Keratinocyte (primary cell): ENCODE results near the gene VASN. TPM values are rescaled to one million over a fixed set of nuclear protein-coding genes. Genes with fewer than 3 reads are reported as not detected.

ENCODE experiments used
- DNase-seq: peaks from one replicate; pipeline ENCODE4 v3.0.0-alpha.2; 2011; ENCODE audit warnings: low read depth, missing footprints, low spot score
- FAIRE-seq: peaks from 2 replicates; lab custom pipeline; 2011; peaks lifted over from hg19 to GRCh38; lab: Jason Lieb, UNC
- H2AFZ ChIP-seq: 2 replicates; pipeline ENCODE4 v1.6.0; 2012; ENCODE audit warnings: low read length, control low read depth, inconsistent platforms; ENCODE audit not compliant: control insufficient read depth
- H3K27ac ChIP-seq: 2 replicates; pipeline ENCODE4 v1.5.1; 2011; ENCODE audit warnings: low read length; ENCODE audit not compliant: control insufficient read depth, insufficient read depth
- H3K27me3 ChIP-seq: 3 replicates; pipeline ENCODE4 v1.6.0; 2011; ENCODE audit warnings: low read length; ENCODE audit not compliant: control insufficient read depth, insufficient read depth; ENCODE audit errors: extremely low read depth
- H3K36me3 ChIP-seq, 2 experiments: 2 replicates in 1 of 2; 3 replicates in 1 of 2; pipeline ENCODE4 v1.5.1; 2011; ENCODE audit warnings: low read length in 2 of 2, mild to moderate bottlenecking in 1 of 2; ENCODE audit not compliant: control insufficient read depth in 2 of 2, insufficient read depth in 2 of 2; ENCODE audit errors: extremely low read depth in 1 of 2
- H3K4me1 ChIP-seq: 3 replicates; pipeline ENCODE4 v1.5.1; 2011; ENCODE audit warnings: low read length; ENCODE audit not compliant: control insufficient read depth, insufficient read depth; ENCODE audit errors: extremely low read depth
- H3K4me2 ChIP-seq: 3 replicates; pipeline ENCODE4 v1.6.0; 2011; ENCODE audit warnings: low read depth, low read length; ENCODE audit not compliant: control insufficient read depth, insufficient read depth; ENCODE audit errors: extremely low read depth
- H3K4me3 ChIP-seq, 3 experiments: fragments of 200-600 bp in 1 of 3; sonication (generic) in 1 of 3; 2 replicates in 2 of 3; 3 replicates in 1 of 3; pipeline ENCODE4 v1.5.1; 2011 to 2016; ENCODE audit warnings: low read length in 3 of 3, mild to moderate bottlenecking in 3 of 3, control low read depth in 2 of 3, inconsistent platforms in 1 of 3, low read depth in 1 of 3, mixed read lengths in 1 of 3, mixed run types in 1 of 3, moderate library complexity in 1 of 3; ENCODE audit not compliant: control insufficient read depth in 2 of 3, insufficient read depth in 2 of 3; ENCODE audit errors: extremely low read depth in 1 of 3
- H3K79me2 ChIP-seq: 2 replicates; pipeline ENCODE4 v1.6.0; 2012; ENCODE audit warnings: low read length; ENCODE audit not compliant: control insufficient read depth, insufficient read depth
- H3K9ac ChIP-seq: 3 replicates; pipeline ENCODE4 v1.6.0; 2011; ENCODE audit warnings: low read length; ENCODE audit not compliant: control insufficient read depth, insufficient read depth; ENCODE audit errors: extremely low read depth
- H3K9me1 ChIP-seq: 3 replicates; pipeline ENCODE4 v1.6.0; 2011; ENCODE audit warnings: low read length; ENCODE audit not compliant: control insufficient read depth, insufficient read depth; ENCODE audit errors: extremely low read depth
- H3K9me3 ChIP-seq: 2 replicates; pipeline ENCODE4 v1.5.1; 2012; ENCODE audit warnings: low read depth, low read length; ENCODE audit not compliant: control insufficient read depth
- H4K20me1 ChIP-seq: 3 replicates; pipeline ENCODE4 v1.6.0; 2011; ENCODE audit warnings: low read length; ENCODE audit not compliant: control insufficient read depth, insufficient read depth; ENCODE audit errors: extremely low read depth
- CTCF ChIP-seq, 3 experiments: IDR thresholded peaks in 1 of 3; conservative IDR thresholded peaks in 1 of 3; optimal IDR thresholded peaks in 1 of 3; 2 replicates in 2 of 3; 3 replicates in 1 of 3; pipeline versions ENCODE3 to v1.5.1; 2011; ENCODE audit warnings: low read length in 3 of 3, mild to moderate bottlenecking in 3 of 3, moderate library complexity in 2 of 3, control low read depth in 1 of 3, inconsistent platforms in 1 of 3; ENCODE audit not compliant: insufficient read depth in 2 of 3; ENCODE audit errors: extremely low read depth in 1 of 3
- EZH2 ChIP-seq: IDR thresholded peaks from one replicate; pipeline ENCODE4 v1.6.1; 2012; ENCODE audit warnings: inconsistent platforms, mild to moderate bottlenecking, low read length, moderate library complexity
- dilution Hi-C: fragments of 300-500 bp; cut with MboI; formaldehyde crosslinking; loops from one replicate; pipeline ENCODE4 v1.7.0; 2020; ENCODE audit warnings: low sequenced_read_pairs; ENCODE audit not compliant: extremely low pct_ligation_motif_present
- polyA plus RNA-seq, 5 experiments: library from polyadenylated mRNA; depleted of rRNA in 3 of 5; stranded (reverse) in 3 of 5; stranded (forward) in 1 of 5; unstranded in 1 of 5; fragments of >200 nt; gene quantifications; 1 replicate in 1 of 5; 2 replicates in 3 of 5; 3 replicates in 1 of 5; pipeline versions ENCODE4 v1.2.1 to v1.2.3, GENCODE V29; 2011 to 2012; ENCODE audit warnings: missing spikeins in 2 of 5, low read depth in 1 of 5, low replicate concordance in 1 of 5

The VASN gene
- polyA plus RNA-seq, 1 donor (not counting 4 experiments of a cell fraction or from before 2014, with no cell fraction given), result 0.37 TPM

DNA sequence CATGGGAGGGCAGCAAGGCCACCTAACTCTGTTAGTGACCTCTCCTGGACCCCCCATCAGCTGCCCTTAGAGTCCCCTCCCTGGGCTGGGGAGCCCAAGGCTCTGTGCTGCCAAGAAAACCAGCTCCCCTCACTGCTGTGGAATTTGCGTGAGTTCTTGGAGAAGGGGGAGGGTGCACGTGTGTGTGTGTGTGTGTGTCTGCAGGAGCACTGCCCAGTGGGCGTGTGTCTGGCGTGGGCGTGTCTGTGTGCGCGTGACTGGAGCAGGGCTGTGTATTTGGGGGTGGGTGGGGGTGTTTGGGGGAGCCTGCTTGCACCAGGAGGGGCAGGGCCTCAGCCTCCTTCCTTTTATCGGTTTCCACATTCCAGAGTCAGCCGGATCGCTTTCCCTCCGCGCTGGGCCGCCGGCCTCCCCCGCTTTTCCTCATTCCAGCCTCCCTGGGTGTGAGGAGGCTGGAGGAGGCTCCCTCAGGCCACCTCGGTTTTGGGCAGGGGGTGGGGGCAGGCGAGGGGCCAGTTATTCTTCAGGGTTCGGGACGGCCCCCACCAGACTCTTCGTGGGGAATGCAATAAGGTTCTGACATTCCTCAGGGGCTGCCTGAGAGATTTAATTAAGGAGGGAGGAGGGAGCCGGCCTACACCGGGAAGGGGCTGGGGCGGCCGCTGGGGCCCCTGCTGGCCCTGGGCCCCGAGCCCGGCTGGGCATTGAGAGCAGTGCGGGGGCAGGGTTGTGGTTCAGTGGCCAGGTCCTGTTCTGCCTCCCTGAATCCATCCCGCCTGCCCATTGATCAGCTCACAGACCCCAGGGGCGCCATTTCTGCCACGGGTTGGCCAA, 2.5 kb downstream of the VASN start:
- peaks cover 3% of the 10 kb centered on the region for H4K20me1 ChIP-seq
- H3K9me3 ChIP-seq, result no peaks in the 10 kb centered on the region
- H3K36me3 ChIP-seq, result no peaks in the 10 kb centered on the region
- H3K79me2 ChIP-seq, result no peaks in the 10 kb centered on the region
- peak overlapping the region; percentile 60 for H3K9ac ChIP-seq
- FAIRE-seq (peak; percentile 26), DNase-seq (no peak)
- no peak overlapping the region for H3K4me3 ChIP-seq
- H3K4me2 ChIP-seq, result peak overlapping the region; percentile 54
- peaks cover 3% of the 10 kb centered on the region for H3K9me1 ChIP-seq
- no peak overlapping the region for H2AFZ ChIP-seq
- peak overlapping the region; percentile 2 for H3K27ac ChIP-seq
- H3K27me3 ChIP-seq, result no peaks in the 10 kb centered on the region
- peaks cover 32% of the 10 kb centered on the region for H3K4me1 ChIP-seq
- TF ChIP-seq EZH2 (no peak), CTCF (optimal IDR thresholded peaks at IDR 0.05 in 1 of 3, IDR thresholded peaks at IDR 0.05 in 1 of 3, conservative IDR thresholded peaks at IDR 0.05 in 1 of 3; ENCODE audit: extremely low read depth in 1 of 3, insufficient read depth in 2 of 3, low read length in 3 of 3) (no peak)
- dilution Hi-C loops, result no loop called here

DNA sequence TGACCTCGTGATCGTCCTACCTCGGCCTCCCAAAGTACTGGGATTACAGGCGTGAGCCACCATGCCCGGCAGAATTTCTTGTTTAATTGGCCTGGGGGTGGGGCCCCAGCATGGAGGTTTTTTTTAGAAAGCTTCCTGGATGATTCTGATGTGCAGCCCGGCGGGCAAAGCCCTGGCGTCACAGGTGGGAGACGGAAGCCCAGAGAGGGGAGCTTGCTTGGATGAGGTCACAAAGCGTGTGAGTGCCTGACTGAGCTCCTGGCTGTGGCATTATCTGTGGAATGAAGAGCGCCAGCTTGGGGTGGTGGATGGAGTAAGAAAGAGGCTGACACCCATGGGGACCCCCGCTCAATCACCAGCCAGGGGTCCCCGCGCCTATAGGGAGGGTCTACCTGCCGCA, 4.1 kb downstream of the VASN start:
- FAIRE-seq, result no peak
- Histone ChIP-seq H3K9me3 (no peaks in the 10 kb centered on the region), H3K27ac (no peak overlapping the region), H4K20me1 (peaks cover 3% of the 10 kb centered on the region), H2AFZ (no peak overlapping the region), H3K4me2 (no peak overlapping the region), H3K9ac (no peak overlapping the region), H3K4me3 (no peak overlapping the region), H3K36me3 (peaks cover 3 to 6% of the 10 kb centered on the region in 2 experiments), H3K9me1 (peaks cover 3% of the 10 kb centered on the region), H3K79me2 (no peaks in the 10 kb centered on the region), H3K27me3 (no peaks in the 10 kb centered on the region), H3K4me1 (peaks cover 30% of the 10 kb centered on the region)
- DNase-seq, result no peak
- dilution Hi-C loops, result no loop called here
- TF ChIP-seq CTCF (optimal IDR thresholded peaks at IDR 0.05 in 1 of 3, IDR thresholded peaks at IDR 0.05 in 1 of 3, conservative IDR thresholded peaks at IDR 0.05 in 1 of 3; ENCODE audit: extremely low read depth in 1 of 3, insufficient read depth in 2 of 3, low read length in 3 of 3) (no peak), EZH2 (no peak)
